K562 (cell line): ENCODE data around the gene AOC1. TPM values are rescaled to one million over a fixed set of nuclear protein-coding genes. Genes with fewer than 3 reads are reported as not detected.

Source experiments
- C11orf30 ChIP-seq: fragments of 450-650 bp; IDR thresholded peaks from 2 replicates; pipeline ENCODE4 v1.6.1; 2016; ENCODE audit warnings: low read depth, mild to moderate bottlenecking
- HBP1 ChIP-seq: fragments of 450-650 bp; formaldehyde crosslinking; IDR thresholded peaks from 2 replicates; pipeline ENCODE4 v1.4.0; 2022; ENCODE audit warnings: missing genetic modification characterization
- KDM4B ChIP-seq, 2 experiments: fragments of 450-650 bp in 1 of 2; sonication (generic) in 1 of 2; IDR thresholded peaks; 2 replicates each; pipeline ENCODE4 v1.6.1; 2016 to 2017; ENCODE audit warnings: borderline replicate concordance in 2 of 2, antibody characterized with exemption in 1 of 2, low read depth in 1 of 2, mild to moderate bottlenecking in 1 of 2
- KLF16 ChIP-seq: IDR thresholded peaks from 2 replicates; pipeline ENCODE4 v1.6.1; 2016; ENCODE audit warnings: antibody characterized with exemption
- LARP7 ChIP-seq: fragments of 450-650 bp; IDR thresholded peaks from 2 replicates; pipeline ENCODE4 v1.6.1; 2016
- NR1H2 ChIP-seq: sonication (generic); formaldehyde crosslinking; IDR thresholded peaks from 2 replicates; pipeline ENCODE4 v1.4.0; 2020; ENCODE audit warnings: mild to moderate bottlenecking, missing genetic modification reagents
- RBM34 ChIP-seq: fragments of 200-400 bp; formaldehyde crosslinking; IDR thresholded peaks from 2 replicates; pipeline ENCODE4 v1.6.1; 2018; ENCODE audit warnings: low read length, borderline replicate concordance; ENCODE audit not compliant: insufficient read depth
- RBM39 ChIP-seq: fragments of 200-400 bp; formaldehyde crosslinking; optimal IDR thresholded peaks from 2 replicates; pipeline ENCODE3; 2018; ENCODE audit warnings: low read depth, low read length
- SAP30 ChIP-seq: fragments of 200-600 bp; sonication (generic); IDR thresholded peaks from 2 replicates; pipeline ENCODE4 v1.6.1; 2012; ENCODE audit warnings: borderline replicate concordance, low read depth, mild to moderate bottlenecking, moderate library complexity, low read length, control low read depth, inconsistent platforms; ENCODE audit not compliant: insufficient read depth, poor library complexity, severe bottlenecking
- TCF7 ChIP-seq: sonication (generic); IDR thresholded peaks from 2 replicates; pipeline ENCODE4 v1.6.1; 2016; ENCODE audit warnings: antibody characterized with exemption, borderline replicate concordance
- TCFL5 ChIP-seq: fragments of 250-450 bp; sonication (Bioruptor Pico); conservative IDR thresholded peaks from 2 replicates; pipeline ENCODE4 v1.6.1; 2021; ENCODE audit warnings: mild to moderate bottlenecking, moderate library complexity, matching md5 sums
- TEAD2 ChIP-seq: fragments of 450-650 bp; IDR thresholded peaks from 2 replicates; pipeline ENCODE4 v1.6.1; 2016; ENCODE audit warnings: missing genetic modification characterization, control low read depth, missing compliant biosample characterization
- ZNF311 ChIP-seq: fragments of 250-450 bp; sonication (Bioruptor Pico); IDR thresholded peaks from 2 replicates; pipeline ENCODE4 v1.4.0; 2020; ENCODE audit warnings: mild to moderate bottlenecking, moderate library complexity
- ZNF316 ChIP-seq: fragments of 450-650 bp; IDR thresholded peaks from 2 replicates; pipeline ENCODE4 v1.6.1; 2016
- ZNF324 ChIP-seq: fragments of 250-450 bp; sonication (Bioruptor Pico); IDR thresholded peaks from 2 replicates; pipeline ENCODE4 v1.4.0; 2020; ENCODE audit warnings: mild to moderate bottlenecking
- polyA plus RNA-seq, 8 experiments: library from polyadenylated mRNA; depleted of rRNA in 4 of 8; stranded (reverse) in 5 of 8; unstranded in 3 of 8; fragments of >200 nt; fragmentation: Nextera tagmentation in 2 of 8; fragmentation: Illumina TruSeq in 1 of 8; extraction: Ambion mirVana in 2 of 8; extraction: Trizol in 1 of 8; gene quantifications; 2 replicates each; pipeline versions ENCODE4 v1.2.1 to v1.2.3, GENCODE V29; 2011 to 2014; ENCODE audit warnings: inconsistent platforms in 1 of 8, missing spikeins in 1 of 8
- total RNA-seq, 7 experiments: library from RNA; depleted of rRNA in 6 of 7; stranded (reverse); fragments of >200 nt in 6 of 7; fragmentation: Illumina TruSeq in 2 of 7; extraction: Trizol in 2 of 7; gene quantifications; 2 replicates each; pipeline versions ENCODE4 v1.2.1 to v1.2.3, GENCODE V29; 2011 to 2021; ENCODE audit warnings: low replicate concordance in 1 of 7
- TF ChIP-seq, protein P1 (sequence below): fragments of 250-450 bp; sonication (Bioruptor Pico); IDR thresholded peaks from 2 replicates; pipeline ENCODE4 v1.8.0; 2021; ENCODE audit warnings: moderate library complexity, mild to moderate bottlenecking, inconsistent platforms

The AOC1 gene
- total and polyA plus RNA-seq, 9 of the 15 experiments (the other 6 are each of a cell fraction or from before 2014, with no cell fraction given), result not detected

DNA sequence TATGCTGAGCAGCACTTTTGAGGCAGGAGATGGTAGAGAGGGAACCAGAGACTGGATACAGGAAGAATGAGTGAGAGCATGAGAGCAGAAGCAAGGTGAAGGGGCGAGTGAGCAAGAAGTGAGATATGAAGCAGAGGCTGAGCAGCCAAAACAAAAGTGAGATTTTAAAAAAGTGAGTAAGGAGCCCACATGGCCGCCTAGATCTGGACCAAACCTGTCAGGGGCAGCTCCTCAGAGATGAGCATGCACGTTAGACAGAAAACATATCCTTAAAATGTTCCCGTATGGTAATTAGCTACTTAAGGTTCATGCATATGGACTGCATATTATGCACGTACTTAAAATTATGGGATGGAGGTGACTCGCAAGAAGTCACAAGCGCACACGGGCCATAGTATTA is 29.3 kb upstream of the AOC1 start (continued):
- TF ChIP-seq TCFL5 (CRISPR knock-in tag) (no peak), KLF16 (peak; percentile 91), KDM4B (IDR thresholded peaks at IDR 0.05; ENCODE audit: borderline replicate concordance in 2 of 2, low read depth in 1 of 2) (no peak), TCF7 (no peak), SAP30 (no peak), ZNF324 (no peak), C11orf30 (peak; percentile 46; the same call in 1 of the 2 replicates), RBM34 (no peak), HBP1 (no peak), ZNF311 (CRISPR knock-in tag) (no peak), NR1H2 (no peak), LARP7 (no peak), RBM39 (no peak), TEAD2 (tag) (no peak), ZNF316 (peak; percentile 49; the same call in 1 of the 2 replicates)
- TF ChIP-seq, protein P1, sequence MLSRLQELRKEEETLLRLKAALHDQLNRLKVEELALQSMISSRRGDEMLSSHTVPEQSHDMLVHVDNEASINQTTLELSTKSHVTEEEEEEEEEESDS (CRISPR knock-in tag), result 0 out of 2 replicates have a peak, but pooled peaks have one; percentile 6
